B cell (primary cell): ENCODE measurements around the gene PDLIM7. TPM values are rescaled to one million over a fixed set of nuclear protein-coding genes. Genes with fewer than 3 reads are reported as not detected.

ENCODE experiments used
- ATAC-seq: fragments of 200-7000 bp; cut with Tn5 transposase; one replicate; pipeline ENCODE4 v1.10.0; 2021; ENCODE audit warnings: low read depth, mild to moderate bottlenecking, moderate number of reproducible peaks, moderate library complexity
- CTCF ChIA-PET: fragments of 350-600 bp; sonication (Branson Sonifier 250); formaldehyde crosslinking; loops from one replicate; lab custom pipeline; 2021; ENCODE audit warnings: antibody characterized with exemption, inconsistent platforms; lab: Charles Lee
- POLR2A ChIA-PET: fragments of 350-600 bp; sonication (Branson Sonifier 250); formaldehyde crosslinking; loops from one replicate; lab custom pipeline; 2021; ENCODE audit warnings: antibody characterized with exemption; lab: Charles Lee
- DNase-seq: peaks from one replicate; pipeline ENCODE4 v3.0.0; 2013
- H2AFZ ChIP-seq: 2 replicates; pipeline ENCODE4 v1.6.1; 2012; ENCODE audit warnings: mild to moderate bottlenecking, low read depth, low read length; ENCODE audit not compliant: insufficient read depth, poor library complexity, severe bottlenecking
- H3K27ac ChIP-seq, 2 donors: 1 replicate in 1 of 2; 2 replicates in 1 of 2; pipeline ENCODE4 v1.5.1; 2012 to 2013; ENCODE audit warnings: low read length in 2 of 2, mild to moderate bottlenecking in 2 of 2, moderate library complexity in 1 of 2
- H3K27me3 ChIP-seq, 4 experiments: fragments of 200-600 bp in 1 of 4; sonication (generic) in 1 of 4; replicated peaks in 1 of 4; 1 replicate in 2 of 4; 2 replicates in 2 of 4; pipeline versions ENCODE4 v1.6.1 to v1.7.0; 2013 to 2016; ENCODE audit warnings: low read length in 3 of 4, mild to moderate bottlenecking in 2 of 4, mixed read lengths in 1 of 4, moderate library complexity in 1 of 4; ENCODE audit not compliant: insufficient read depth in 4 of 4, control insufficient read depth in 3 of 4; ENCODE audit errors: control extremely low read depth in 1 of 4
- H3K36me3 ChIP-seq, 2 experiments: replicated peaks in 1 of 2; 1 replicate in 1 of 2; 2 replicates in 1 of 2; pipeline versions ENCODE4 v1.6.1 to v1.7.1; 2013; ENCODE audit warnings: low read length in 1 of 2; ENCODE audit not compliant: insufficient read depth in 2 of 2, control insufficient read depth in 1 of 2; ENCODE audit errors: control extremely low read depth in 1 of 2, extremely low read depth in 1 of 2
- H3K4me1 ChIP-seq, 2 donors: fragments of 200-600 bp in 1 of 2; sonication (generic) in 1 of 2; 1 replicate in 1 of 2; 2 replicates in 1 of 2; pipeline versions ENCODE4 v1.5.1 to v1.6.1; 2013 to 2017; ENCODE audit warnings: low read length in 2 of 2; ENCODE audit not compliant: control insufficient read depth in 2 of 2, insufficient read depth in 2 of 2
- H3K4me2 ChIP-seq: replicated peaks from 2 replicates; pipeline ENCODE3; 2012; ENCODE audit warnings: mild to moderate bottlenecking, low read depth, low read length; ENCODE audit not compliant: poor library complexity, severe bottlenecking
- H3K4me3 ChIP-seq, 5 experiments: fragments of 200-600 bp in 1 of 5; sonication (generic) in 1 of 5; 1 replicate in 3 of 5; 2 replicates in 2 of 5; pipeline versions ENCODE4 v1.5.1 to v1.7.0; 2011 to 2016; ENCODE audit warnings: low read length in 4 of 5, mild to moderate bottlenecking in 4 of 5, low read depth in 2 of 5, control low read depth in 1 of 5, moderate library complexity in 1 of 5; ENCODE audit not compliant: insufficient read depth in 1 of 5; ENCODE audit errors: control extremely low read depth in 1 of 5, extremely low read depth in 1 of 5
- H3K79me2 ChIP-seq: fragments of 200-600 bp; sonication (generic); one replicate; pipeline ENCODE4 v1.6.0; 2016; ENCODE audit warnings: low read length; ENCODE audit not compliant: control insufficient read depth, insufficient read depth
- H3K9ac ChIP-seq: fragments of 200-600 bp; sonication (generic); 2 replicates; pipeline ENCODE4 v1.6.1; 2017; ENCODE audit warnings: mild to moderate bottlenecking, low read length, moderate library complexity
- H3K9me3 ChIP-seq, 3 donors: one replicate each; pipeline versions ENCODE4 v1.6.1 to v1.7.1; 2013; ENCODE audit warnings: low read length in 2 of 3; ENCODE audit not compliant: control insufficient read depth in 2 of 3, insufficient read depth in 1 of 3; ENCODE audit errors: control extremely low read depth in 1 of 3
- H4K20me1 ChIP-seq: 2 replicates; pipeline ENCODE4 v1.6.0; 2012; ENCODE audit warnings: mild to moderate bottlenecking, low read length; ENCODE audit not compliant: insufficient read depth, control insufficient read depth, poor library complexity, severe bottlenecking
- H3K27ac Mint-ChIP-seq: one replicate; pipeline ENCODE4 v1.8.0; 2021; ENCODE audit warnings: mixed read lengths
- H3K27me3 Mint-ChIP-seq: one replicate; pipeline ENCODE4 v1.8.0; 2021; ENCODE audit warnings: mixed read lengths
- H3K4me1 Mint-ChIP-seq: one replicate; pipeline ENCODE4 v1.8.0; 2021; ENCODE audit warnings: mixed read lengths
- H3K4me3 Mint-ChIP-seq: one replicate; pipeline ENCODE4 v1.8.0; 2021; ENCODE audit warnings: mixed read lengths
- H3K9me3 Mint-ChIP-seq: one replicate; pipeline ENCODE4 v1.8.0; 2022; ENCODE audit warnings: mixed read lengths; ENCODE audit not compliant: insufficient read depth
- EZH2 ChIP-seq: IDR thresholded peaks from 2 replicates; pipeline ENCODE4 v1.6.1; 2012; ENCODE audit warnings: borderline replicate concordance, low read depth, mild to moderate bottlenecking, moderate library complexity, low read length; ENCODE audit not compliant: insufficient read depth, poor library complexity, severe bottlenecking
- WGBS: methylation state at CpG from one replicate; pipeline ENCODE4 v1.1.5; 2013; ENCODE audit warnings: missing lambda C conversion rate; ENCODE audit not compliant: insufficient coverage; 5-methylcytosine and 5-hydroxymethylcytosine counted together
- intact Hi-C: fragments of 100-400 bp; cut with micrococcal nuclease; formaldehyde crosslinking; loops from one replicate; pipeline ENCODE4 v1.10.0; 2022
- polyA plus RNA-seq: library from polyadenylated mRNA; depleted of rRNA; stranded (reverse); fragments of >200 nt; gene quantifications from 2 replicates; pipeline ENCODE4 v1.2.3, GENCODE V29; 2012
- total RNA-seq, 2 donors: library from RNA; stranded (reverse); fragments of 120-200 nt in 1 of 2; gene quantifications; 1 replicate in 1 of 2; 2 replicates in 1 of 2; pipeline versions ENCODE4 v1.2.3 to v1.2.4, GENCODE V29; 2013 to 2022
- TF ChIP-seq, protein P1 (sequence below): fragments of 200-600 bp; IDR thresholded peaks from one replicate; pipeline ENCODE4 v1.8.0; 2022; ENCODE audit warnings: antibody characterized with exemption, mild to moderate bottlenecking

The PDLIM7 gene
- total and polyA plus RNA-seq, 2 donors (not counting 1 experiment from before 2014, with no cell fraction given), result 23.9 to 25.8 TPM

- Mint-ChIP-seq H3K9me3 (no peaks in the 10 kb centered on the region), H3K4me3 (no peak overlapping the region), H3K27ac (no peak overlapping the region), H3K27me3 (no peaks in the 10 kb centered on the region), H3K4me1 (peaks cover 15% of the 10 kb centered on the region)
- Histone ChIP-seq H3K27me3 (no peaks in the 10 kb centered on the region), H3K4me3 (no peak overlapping the region), H3K4me1 (peaks cover 4 to 9% of the 10 kb centered on the region in 2 donors), H3K9me3 (no peaks in the 10 kb centered on the region), H3K9ac (no peak overlapping the region), H3K79me2 (peaks cover 82% of the 10 kb centered on the region), H3K4me2 (no peak overlapping the region), H3K36me3 (peaks cover 0 to 21% of the 10 kb centered on the region in 2 experiments), H2AFZ (no peak overlapping the region), H3K27ac (no peak overlapping the region), H4K20me1 (peaks cover 73% of the 10 kb centered on the region)
- ChIA-PET CTCF (interaction anchor here (1.3 to 1.5 kb wide), 2 partner anchors 8 to 15 kb away, joined by 3 to 4 read pairs; no protein-coding TSS in a partner anchor), POLR2A (interaction anchor here (0.6 kb wide), 1 partner anchor 406 kb away, joined by 3 read pairs; no protein-coding TSS in a partner anchor)
- TF ChIP-seq, protein P1, sequence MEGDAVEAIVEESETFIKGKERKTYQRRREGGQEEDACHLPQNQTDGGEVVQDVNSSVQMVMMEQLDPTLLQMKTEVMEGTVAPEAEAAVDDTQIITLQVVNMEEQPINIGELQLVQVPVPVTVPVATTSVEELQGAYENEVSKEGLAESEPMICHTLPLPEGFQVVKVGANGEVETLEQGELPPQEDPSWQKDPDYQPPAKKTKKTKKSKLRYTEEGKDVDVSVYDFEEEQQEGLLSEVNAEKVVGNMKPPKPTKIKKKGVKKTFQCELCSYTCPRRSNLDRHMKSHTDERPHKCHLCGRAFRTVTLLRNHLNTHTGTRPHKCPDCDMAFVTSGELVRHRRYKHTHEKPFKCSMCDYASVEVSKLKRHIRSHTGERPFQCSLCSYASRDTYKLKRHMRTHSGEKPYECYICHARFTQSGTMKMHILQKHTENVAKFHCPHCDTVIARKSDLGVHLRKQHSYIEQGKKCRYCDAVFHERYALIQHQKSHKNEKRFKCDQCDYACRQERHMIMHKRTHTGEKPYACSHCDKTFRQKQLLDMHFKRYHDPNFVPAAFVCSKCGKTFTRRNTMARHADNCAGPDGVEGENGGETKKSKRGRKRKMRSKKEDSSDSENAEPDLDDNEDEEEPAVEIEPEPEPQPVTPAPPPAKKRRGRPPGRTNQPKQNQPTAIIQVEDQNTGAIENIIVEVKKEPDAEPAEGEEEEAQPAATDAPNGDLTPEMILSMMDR, result no peak
- TF ChIP-seq EZH2, result no peak
- WGBS, result 100% methylated on average over 1 of the region's 1 CpG
- ATAC-seq, result no peak
- DNase-seq, result no peak
- intact Hi-C loops, result no loop called here
Observed at GRCh38 chr5:177546258-177546741, 48.9 kb upstream of the PDLIM7 start.

DNA sequence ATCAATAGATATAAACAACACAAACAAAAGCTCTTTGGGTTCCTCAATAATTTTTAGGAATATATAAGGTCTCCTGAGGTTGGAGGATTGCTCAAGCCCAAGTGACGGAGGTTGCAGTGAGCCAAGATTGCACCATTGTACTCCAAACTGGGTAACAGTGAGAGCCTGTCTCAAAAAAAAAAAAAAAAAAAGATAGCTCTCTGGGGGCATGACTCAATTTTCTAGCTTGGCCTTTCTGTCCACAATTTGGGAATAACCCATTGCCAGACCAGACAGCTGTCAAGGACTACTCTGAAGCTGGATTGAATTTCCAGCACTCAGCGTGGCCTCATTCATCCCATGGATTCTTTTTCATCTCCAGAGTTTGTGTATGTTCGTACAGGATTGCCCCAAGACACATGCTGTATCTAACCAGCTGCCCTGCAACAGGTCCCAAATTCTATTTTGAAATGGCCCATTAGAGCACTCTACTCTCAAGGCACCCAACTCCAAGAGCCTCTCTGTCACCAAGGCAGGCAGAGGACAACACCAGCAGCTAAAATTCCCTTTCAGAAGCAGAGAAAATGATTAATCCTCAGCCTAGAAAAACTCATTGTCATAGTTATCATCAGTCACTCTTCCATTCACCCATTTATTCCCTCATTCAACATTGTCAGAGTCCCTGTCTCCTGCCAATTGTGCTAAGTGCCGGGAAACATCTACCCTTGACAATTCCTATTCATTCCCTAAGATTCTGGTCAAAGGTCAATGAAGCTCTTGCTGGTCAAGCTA is 48.3 kb upstream of the PDLIM7 start:
- Mint-ChIP-seq H3K4me1 (peaks cover 15% of the 10 kb centered on the region), H3K9me3 (no peaks in the 10 kb centered on the region), H3K27me3 (no peaks in the 10 kb centered on the region), H3K4me3 (no peak overlapping the region), H3K27ac (no peak overlapping the region)
- Histone ChIP-seq H3K4me3 (no peak overlapping the region), H3K9me3 (no peaks in the 10 kb centered on the region), H3K36me3 (peaks cover 0 to 20% of the 10 kb centered on the region in 2 experiments), H3K79me2 (peaks cover 82% of the 10 kb centered on the region), H3K9ac (no peak overlapping the region), H3K4me2 (no peak overlapping the region), H3K27ac (no peak overlapping the region), H3K4me1 (peaks cover 4 to 9% of the 10 kb centered on the region in 2 donors), H4K20me1 (peaks cover 71% of the 10 kb centered on the region), H2AFZ (no peak overlapping the region), H3K27me3 (no peaks in the 10 kb centered on the region)
- ChIA-PET CTCF (interaction anchor here (0.7 to 1.5 kb wide), 4 partner anchors 8 to 617 kb away, joined by 3 to 6 read pairs (median 4); no protein-coding TSS in a partner anchor), POLR2A (no interaction called here)
- no peak for TF ChIP-seq EZH2
- TF ChIP-seq, protein P1, result no peak
- intact Hi-C loops, result no loop called here
- DNase-seq (no peak), ATAC-seq (no peak)
- 100% methylated on average over 3 of the region's 4 CpGs for WGBS
